ENCODE results near the gene CACNA1G.

CACNA1G gene

GRCh38 chr17:50534222-50534978, 26.1 kb upstream of the CACNA1G start:
- DNase-seq: peak; percentile 26 to 34

GRCh38 chr17:50534979-50535326, 25.6 kb upstream of the CACNA1G start:
- no peak for DNase-seq

GRCh38 chr17:50535407-50535806, 25.1 kb upstream of the CACNA1G start:
- DNase-seq: no peak

- no peak for DNase-seq
Measured at GRCh38 chr17:50536683-50537646, 23.6 kb upstream of the CACNA1G start.

GRCh38 chr17:50537721-50538548, 22.6 kb upstream of the CACNA1G start:
- no peak for DNase-seq

- DNase-seq: peak in 1 of 2 experiments; percentile 49
Measured at GRCh38 chr17:50538549-50539410, 21.7 kb upstream of the CACNA1G start.

- no peak for DNase-seq
Measured at GRCh38 chr17:50539762-50540559, 20.6 kb upstream of the CACNA1G start.

GRCh38 chr17:50540560-50541401, 19.7 kb upstream of the CACNA1G start:
- no peak for DNase-seq

- no peak for DNase-seq
Measured at GRCh38 chr17:50541402-50541715, 19.2 kb upstream of the CACNA1G start.

GRCh38 chr17:50541716-50542688, 18.5 kb upstream of the CACNA1G start:
- peak; percentile 64 to 80 for DNase-seq

- peak; percentile 75 to 83 for DNase-seq
Measured at GRCh38 chr17:50542795-50543774, 17.4 kb upstream of the CACNA1G start.

- DNase-seq: no peak
Measured at GRCh38 chr17:50544516-50544915, 16.0 kb upstream of the CACNA1G start.

GRCh38 chr17:50545311-50545710, 15.2 kb upstream of the CACNA1G start:
- DNase-seq: no peak

GRCh38 chr17:50546701-50547034, 13.8 kb upstream of the CACNA1G start:
- DNase-seq: no peak

- DNase-seq: peak; percentile 90 to 94
Measured at GRCh38 chr17:50547035-50547735, 13.3 kb upstream of the CACNA1G start, which contains the start of gene SPATA20. SPATA20 (plus strand) TSS chr17:50547174; CDS start chr17:50547209, 35 bp downstream.

GRCh38 chr17:50547736-50548083, 12.8 kb upstream of the CACNA1G start:
- DNase-seq: peak in 1 of 2 experiments; percentile 7

GRCh38 chr17:50548831-50549230, 11.7 kb upstream of the CACNA1G start:
- no peak for DNase-seq
